D721Med (cell line): Measurements from ENCODE around the gene SLC49A3.

ENCODE experiments used
- DNase-seq: peaks from one replicate; pipeline ENCODE4 v3.0.0; 2011; ENCODE audit warnings: low spot score; ENCODE audit not compliant: insufficient read length
- FAIRE-seq: peaks from 2 replicates; lab custom pipeline; 2011; peaks lifted over from hg19 to GRCh38; lab: Jason Lieb, UNC
- TF ChIP-seq, protein P1 (sequence below): IDR thresholded peaks from 2 replicates; pipeline ENCODE4 v1.5.1; 2012; ENCODE audit warnings: mild to moderate bottlenecking, control low read depth; ENCODE audit not compliant: insufficient read depth; ENCODE audit errors: missing control alignments

Gene SLC49A3

DNA sequence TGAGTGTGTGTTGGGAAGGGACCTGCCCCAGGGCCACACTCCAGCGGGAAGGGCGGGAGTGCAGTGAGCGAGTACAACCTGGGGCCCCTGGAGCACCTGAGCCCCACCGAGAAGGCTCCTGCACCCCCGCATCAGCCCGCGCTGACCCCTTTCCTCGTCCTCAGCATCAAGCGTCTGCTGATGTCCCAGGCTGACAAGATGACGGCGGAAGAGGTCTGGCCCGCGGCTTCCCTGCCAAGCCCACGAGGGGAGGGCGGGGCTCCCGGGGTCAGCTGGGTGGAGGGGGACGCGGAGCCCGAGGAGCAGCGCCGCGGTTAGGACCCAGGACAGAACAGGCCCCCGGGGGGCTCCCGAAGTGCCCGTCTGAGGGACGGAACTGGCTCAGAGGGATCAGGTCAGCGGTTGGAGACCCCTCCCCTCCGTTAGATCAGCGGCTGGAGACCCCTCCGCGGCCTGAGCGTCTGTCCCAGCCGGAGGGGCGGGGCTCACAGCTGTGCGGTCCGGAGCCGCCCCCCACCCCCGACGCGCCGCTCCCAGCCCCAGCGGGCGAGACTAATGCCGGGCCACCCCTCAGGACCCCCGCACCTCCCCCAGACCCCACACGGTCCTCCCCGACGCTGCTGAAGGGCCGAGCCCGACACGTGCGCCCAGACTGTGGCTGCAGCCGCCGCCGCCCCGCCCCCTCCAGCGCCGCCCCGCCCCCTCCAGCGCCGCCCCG, 7.9 kb downstream of the SLC49A3 start:
- no peak for FAIRE-seq
- TF ChIP-seq, protein P1, sequence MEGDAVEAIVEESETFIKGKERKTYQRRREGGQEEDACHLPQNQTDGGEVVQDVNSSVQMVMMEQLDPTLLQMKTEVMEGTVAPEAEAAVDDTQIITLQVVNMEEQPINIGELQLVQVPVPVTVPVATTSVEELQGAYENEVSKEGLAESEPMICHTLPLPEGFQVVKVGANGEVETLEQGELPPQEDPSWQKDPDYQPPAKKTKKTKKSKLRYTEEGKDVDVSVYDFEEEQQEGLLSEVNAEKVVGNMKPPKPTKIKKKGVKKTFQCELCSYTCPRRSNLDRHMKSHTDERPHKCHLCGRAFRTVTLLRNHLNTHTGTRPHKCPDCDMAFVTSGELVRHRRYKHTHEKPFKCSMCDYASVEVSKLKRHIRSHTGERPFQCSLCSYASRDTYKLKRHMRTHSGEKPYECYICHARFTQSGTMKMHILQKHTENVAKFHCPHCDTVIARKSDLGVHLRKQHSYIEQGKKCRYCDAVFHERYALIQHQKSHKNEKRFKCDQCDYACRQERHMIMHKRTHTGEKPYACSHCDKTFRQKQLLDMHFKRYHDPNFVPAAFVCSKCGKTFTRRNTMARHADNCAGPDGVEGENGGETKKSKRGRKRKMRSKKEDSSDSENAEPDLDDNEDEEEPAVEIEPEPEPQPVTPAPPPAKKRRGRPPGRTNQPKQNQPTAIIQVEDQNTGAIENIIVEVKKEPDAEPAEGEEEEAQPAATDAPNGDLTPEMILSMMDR: no peak
- no peak for DNase-seq

DNA sequence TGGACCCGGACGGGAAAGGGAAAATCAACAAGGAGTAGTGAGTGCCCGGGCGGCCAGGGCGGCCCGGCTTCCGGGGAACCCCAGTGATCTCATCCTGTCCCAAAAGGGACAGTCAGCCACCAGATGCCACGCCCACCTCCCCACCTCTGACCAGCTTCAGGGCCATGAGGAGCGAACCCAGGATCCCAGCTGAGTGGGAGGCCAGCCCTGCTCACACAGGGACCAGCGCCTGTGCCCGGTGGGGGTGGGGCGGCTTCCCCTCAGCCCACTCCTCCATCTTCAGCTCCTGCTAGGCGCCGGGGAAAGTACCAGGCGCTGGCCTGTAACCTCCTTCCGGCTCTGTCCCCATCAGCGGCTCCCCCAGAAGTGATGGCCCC, 8.4 kb downstream of the SLC49A3 start:
- DNase-seq: no peak
- FAIRE-seq: no peak
- TF ChIP-seq, protein P1: no peak

DNA sequence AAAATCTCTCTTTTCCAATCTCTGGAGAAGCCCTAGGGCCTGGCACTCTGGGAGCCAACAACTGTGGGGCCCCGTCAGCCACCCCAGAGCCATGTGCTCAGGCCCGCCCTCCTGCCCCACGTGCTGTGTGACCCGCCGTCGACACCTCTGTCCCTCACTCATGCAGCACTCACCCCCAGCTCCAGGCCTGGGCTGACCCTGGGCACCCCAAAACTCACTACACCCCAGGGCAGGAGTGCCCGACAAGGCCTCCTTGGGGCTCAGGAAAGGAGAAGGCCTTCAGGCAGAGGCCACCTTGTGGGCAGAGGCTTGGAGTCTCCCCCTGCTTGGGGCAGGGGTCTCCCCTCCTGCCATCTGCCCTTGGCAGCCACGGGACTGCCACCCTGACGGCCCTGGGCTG, 8.9 kb downstream of the SLC49A3 start:
- no peak for DNase-seq
- TF ChIP-seq, protein P1: no peak
- FAIRE-seq: no peak

DNA sequence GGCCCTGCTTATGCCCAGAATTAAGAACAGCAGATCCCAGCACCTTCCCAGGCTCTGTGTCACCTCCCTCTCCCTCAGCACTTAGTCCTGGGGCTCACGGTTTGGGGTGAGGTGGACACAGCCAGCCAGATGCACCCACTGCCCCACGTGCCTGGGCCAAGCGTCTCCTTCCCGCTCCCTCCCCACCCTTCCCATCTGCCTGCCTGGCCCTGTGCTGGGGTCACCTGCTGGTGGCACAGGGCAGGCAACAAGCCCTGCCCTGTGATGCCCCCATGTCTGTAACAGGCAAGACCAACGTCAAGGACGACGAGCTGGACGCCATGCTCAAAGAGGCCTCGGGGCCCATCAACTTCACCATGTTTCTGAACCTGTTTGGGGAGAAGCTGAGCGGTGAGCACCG, 9.3 kb downstream of the SLC49A3 start:
- FAIRE-seq (no peak), DNase-seq (no peak)
- TF ChIP-seq, protein P1: no peak

DNA sequence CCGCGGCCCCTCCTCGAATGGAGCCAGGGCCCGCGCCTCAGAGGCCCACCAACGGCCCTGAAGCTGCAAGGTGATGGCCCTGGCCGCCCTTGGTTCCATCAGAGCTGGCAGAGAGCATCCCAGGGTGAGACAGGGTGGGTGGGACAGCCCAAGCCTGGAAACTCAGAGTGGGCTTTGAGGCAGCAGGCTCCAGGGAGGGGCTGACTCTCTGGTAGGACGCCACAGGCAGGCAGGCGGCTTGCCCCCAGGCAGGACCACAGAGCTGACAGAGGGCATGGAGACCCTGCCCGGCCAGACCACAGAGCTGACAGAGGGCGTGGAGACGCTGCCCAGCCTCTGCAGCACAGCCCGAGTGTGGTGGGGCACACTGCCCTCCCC, 9.9 kb downstream of the SLC49A3 start:
- TF ChIP-seq, protein P1: no peak
- no peak for FAIRE-seq
- DNase-seq: no peak

DNA sequence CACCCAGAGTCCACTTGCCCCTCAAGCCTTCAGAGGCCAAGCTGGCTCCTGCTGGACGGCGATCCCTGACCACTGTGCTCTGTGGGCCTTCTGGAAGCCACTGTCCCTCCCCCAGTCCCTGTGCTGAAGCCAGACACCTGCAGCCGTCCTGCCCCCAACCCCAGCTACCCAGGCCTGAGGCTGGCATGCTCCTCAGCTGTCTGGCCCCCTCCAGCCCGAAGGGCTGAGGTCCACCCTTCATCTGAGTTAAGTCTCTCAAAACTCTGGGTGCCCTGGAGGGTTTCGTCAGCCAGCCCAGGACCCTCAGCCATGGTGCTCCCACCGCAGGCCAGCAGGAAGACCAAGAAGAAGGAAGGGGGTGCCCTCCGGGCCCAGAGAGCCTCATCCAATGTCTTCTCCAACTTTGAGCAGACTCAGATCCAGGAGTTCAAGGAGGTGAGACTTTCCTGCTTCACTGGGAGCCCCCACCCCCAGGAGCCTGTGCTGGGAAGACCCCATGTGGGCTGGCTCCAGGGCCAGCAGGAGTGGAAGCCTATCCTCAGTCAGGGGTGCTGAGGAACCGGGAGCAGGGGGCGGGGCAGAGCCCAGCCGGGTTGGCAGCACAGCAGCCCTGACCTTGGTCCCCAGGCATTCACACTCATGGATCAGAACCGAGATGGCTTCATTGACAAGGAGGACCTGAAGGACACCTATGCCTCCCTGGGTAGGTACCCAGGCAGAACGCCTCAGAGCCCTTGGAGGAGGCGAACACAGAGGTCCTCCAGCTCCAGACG, 10.4 kb downstream of the SLC49A3 start:
- FAIRE-seq: no peak
- TF ChIP-seq, protein P1: no peak
- no peak for DNase-seq
